HG02798 (cell line): ENCODE results near the gene PDIA2.
"Not testable (repeated sequence)": the region's sequence is repeated elsewhere in the genome, so short reads cannot be mapped to it uniquely, and the experiment has no call there.

Source experiments
- ATAC-seq: cut with Tn5 transposase; IDR thresholded peaks from one replicate; pipeline ENCODE4 v1.9.1; 2021; ENCODE audit warnings: mild to moderate bottlenecking; ENCODE audit not compliant: unreplicated experiment, poor library complexity

The PDIA2 gene

DNA sequence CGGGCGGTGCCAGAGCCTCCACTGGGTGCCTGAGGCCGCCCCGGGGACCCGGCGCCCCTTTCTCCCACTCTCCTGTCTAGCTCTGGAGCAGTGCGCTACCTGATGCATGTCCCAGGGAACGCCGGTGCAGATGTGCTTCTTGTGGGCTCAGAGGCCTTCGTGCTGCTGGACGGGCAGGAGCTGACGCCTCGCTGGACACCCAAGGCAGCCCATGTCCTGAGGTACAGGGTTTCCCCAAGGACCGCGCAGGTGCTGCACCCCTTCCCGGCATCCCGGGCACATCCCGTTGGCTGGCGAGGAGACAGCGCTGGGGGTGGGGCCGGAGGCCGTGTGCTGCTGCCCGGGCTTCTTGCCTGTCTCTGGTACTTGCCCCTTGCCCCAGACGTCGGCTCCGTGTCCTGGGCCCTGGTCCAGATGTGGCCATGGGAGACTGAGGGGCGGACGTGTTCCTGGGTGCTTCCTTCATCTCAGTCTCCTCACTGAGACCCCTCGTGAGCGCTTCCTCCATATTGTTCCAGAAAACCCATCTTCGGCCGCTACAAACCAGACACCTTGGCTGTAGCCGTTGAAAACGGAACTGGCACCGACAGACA lies 19.7 kb upstream of the PDIA2 start:
- no peak for ATAC-seq

DNA sequence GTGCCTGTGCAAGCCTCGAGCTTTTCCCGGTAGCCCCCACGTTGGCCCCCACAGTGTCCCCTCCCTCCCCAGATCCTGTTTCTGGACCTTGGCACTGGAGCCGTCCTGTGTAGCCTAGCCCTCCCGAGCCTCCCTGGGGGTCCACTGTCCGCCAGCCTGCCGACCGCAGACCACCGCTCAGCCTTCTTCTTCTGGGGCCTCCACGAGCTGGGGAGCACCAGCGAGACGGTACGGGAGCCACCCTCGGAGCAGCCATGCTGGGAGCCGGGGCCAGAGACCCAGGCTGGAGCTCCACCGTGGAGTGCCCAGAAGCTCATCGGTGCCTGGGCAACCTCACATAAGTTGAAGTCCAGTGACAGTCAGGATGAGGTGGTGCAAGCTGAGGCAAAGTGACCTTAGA lies 19.0 kb upstream of the PDIA2 start:
- no peak for ATAC-seq

DNA sequence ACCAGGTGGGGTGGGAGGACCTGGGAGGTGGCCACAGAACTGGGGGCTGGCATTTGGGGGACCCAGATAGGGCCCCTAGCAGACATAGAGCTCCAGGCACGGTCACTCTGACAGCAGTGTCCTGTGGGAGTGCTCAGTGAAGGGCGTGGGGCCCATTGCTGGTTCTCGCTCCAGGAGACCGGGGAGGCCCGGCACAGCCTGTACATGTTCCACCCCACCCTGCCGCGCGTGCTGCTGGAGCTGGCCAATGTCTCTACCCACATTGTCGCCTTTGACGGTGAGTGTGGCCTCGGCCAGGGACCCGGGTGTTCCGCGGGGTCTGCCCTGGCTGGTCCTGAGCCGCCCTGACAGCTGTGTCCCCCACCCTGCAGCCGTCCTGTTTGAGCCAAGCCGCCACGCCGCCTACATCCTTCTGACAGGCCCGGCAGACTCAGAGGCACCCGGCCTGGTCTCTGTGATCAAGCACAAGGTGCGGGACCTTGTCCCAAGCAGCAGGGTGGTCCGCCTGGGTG lies 18.5 kb upstream of the PDIA2 start:
- ATAC-seq = no peak

DNA sequence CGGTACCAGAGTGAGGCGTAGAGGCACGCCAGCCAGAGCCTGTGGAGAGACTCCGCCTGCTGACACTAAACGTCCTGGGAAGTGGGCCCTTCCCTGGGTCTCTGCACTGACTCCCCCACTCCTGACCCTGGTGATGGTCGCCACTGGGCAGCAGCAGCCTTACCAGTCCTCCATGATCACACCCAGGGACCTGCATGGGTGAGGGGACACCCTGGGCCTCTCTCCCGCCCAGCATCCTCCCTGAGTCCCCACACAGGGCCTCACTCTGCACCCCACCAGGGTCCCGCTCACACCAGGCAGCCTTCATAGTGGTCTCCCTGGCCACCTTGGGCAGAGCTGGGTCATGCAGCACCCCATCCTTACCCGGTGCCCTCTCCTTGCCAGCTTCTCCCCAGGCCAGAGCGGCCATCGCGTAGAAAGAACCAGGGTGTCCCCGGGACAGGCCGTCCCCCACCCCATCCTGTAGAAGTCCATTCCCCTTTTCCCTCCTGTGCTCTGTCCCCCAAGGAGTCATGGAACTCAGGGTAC lies 17.9 kb upstream of the PDIA2 start:
- no peak for ATAC-seq

DNA sequence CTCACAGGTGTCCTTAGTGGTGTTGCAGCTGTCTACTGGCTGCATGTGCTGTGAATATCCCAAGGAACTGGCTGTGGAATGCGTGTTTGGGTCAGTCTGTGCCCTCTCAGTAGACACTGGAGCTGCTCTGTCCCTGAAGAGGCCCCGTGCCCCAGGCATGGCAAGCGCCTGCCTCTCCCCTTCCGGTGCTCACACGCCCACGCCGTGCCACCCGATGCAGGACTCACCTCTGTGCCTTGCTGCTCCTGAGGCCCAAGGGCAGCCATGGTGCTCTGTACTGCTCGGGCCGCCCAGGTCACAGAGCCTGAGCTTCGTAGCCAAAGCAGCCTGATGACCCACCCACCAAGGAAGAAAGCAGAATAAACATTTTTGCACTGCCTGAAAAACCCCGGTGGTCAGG lies 17.3 kb upstream of the PDIA2 start:
- ATAC-seq = no peak

DNA sequence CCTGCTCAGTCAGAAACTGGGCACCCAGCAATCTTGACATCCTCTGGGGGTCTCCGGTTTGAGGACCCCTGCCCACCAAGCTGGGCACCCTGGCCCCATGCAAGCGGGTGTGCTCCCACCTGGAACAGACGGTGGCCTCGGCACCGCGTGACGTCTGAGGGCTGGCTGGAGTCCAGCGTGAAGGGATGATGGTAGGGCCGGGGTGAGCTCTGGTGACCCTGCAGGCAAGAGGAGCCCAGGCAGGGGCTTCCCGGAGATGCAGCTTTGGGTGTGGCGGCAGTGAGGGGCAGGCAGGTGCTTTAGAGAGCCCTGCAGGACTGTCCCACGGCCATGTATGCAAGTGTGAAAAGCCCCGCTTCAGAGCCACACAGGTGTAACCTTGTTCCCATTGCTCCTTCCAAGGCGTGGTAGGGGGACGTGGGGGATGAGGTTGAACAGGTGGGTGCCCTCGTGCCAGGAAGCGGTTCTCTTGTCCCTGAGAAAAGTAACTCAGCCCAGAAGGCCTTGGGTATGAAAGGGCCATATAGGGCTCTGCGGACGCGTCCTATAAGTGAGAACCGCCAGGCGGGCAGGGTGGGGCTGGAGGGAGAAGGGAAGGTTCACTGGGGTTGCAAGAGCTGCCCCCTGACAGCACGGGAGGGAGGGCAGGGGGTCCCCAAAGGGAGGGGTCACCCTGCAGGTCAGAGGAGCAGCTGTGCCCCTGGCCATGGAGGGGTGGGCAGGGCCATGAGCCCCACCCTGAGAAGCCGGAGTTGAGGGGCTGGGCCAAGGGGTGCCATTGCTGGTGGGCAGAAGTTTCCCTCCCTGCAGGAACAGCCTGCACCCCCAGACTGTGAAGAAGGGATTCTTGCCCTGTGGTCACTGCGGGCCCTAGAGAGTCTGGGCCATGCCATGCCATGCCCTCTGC lies 16.5 kb upstream of the PDIA2 start:
- no peak for ATAC-seq

DNA sequence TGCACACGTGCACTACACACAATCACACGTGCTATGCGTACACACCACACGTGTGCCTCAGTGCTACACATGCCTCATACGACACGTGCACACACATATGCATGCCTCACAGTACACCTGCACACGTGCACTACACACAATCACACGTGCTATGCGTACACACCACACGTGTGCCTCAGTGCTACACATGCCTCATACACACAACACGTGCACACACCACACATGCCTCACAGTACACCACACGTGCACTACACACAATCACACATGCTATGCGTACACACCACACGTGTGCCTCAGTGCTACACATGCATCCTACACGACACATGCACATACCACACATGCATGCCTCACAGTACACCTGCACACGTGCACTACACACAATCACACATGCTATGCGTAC lies 15.4 kb upstream of the PDIA2 start:
- ATAC-seq = not testable (repeated sequence)

DNA sequence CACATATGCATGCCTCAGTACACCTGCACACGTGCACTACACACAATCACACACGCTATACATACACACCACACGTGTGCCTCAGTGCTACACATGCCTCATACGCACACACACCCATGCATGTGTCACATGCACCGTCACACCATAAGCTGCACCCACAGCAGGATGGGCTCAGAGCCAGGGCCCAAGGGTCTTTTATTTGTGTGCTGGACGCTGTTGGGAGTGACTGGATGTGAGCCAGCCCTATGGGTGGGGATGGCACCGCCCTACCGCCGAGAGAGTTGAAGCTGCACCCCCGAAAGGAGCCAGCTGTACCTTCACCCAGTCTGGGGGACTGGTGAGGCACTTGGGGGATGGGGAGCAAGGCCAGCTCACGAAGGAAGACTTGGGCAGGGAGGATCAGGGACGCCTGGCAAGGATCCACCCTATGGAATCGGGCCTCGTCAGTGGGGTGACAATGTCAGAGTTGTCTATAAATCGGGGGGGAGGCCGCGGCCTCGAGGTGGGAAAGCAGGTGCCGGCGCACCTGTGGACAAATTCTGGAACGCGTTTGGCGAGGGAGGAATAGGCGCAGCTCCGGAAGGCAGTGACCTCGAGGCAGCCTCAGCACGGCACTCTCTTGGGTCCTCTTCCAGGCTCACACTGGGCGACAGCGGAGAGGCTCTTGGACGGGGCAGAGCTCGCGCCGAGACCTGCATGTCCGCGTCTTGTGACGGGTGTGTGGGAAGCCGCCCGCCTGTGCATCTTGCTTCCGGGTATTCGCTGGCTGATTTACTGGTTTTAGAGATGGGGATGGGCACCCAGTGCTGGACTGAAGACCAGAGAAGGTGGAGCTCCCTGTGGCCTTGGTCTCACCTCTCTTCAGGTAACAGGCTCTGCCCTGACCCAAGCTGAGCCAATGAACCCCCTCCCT lies 14.6 kb upstream of the PDIA2 start:
- ATAC-seq = no peak

DNA sequence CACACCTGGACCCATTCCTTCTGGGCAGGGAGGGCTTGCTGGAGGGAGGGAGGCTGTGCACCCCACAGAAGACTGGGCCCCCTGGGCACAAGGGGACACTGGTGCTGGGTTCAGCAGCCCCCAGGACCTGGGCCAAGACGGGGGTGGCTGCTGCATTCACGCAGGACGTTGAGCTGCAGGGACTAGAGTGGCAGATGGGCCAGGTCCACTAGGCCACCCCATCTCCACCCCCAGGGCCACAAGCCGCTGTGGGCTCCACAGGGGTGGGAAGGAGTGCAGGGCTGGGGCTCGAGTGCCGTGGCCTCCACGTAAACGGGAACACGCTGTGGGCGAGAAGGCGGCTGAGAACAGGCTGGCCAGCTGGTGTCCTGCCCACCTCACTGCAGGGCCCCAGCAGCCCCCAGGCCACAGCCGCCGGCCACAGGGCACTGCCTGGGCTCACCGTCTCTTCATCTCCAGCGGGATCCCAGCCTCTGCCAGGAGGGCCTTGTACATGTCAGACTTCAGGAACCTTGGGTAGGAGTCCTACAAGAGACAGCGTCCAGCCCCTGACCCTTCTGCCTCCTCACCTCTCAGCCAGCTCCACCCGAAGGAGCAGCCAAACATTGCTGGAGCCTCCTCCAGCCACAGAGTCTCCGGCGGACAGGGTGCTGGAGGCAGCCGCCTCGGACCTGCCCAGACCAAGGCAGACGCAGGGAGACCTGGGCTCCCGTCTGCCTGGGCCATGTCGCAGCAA lies 13.7 kb upstream of the PDIA2 start:
- ATAC-seq = no peak

DNA sequence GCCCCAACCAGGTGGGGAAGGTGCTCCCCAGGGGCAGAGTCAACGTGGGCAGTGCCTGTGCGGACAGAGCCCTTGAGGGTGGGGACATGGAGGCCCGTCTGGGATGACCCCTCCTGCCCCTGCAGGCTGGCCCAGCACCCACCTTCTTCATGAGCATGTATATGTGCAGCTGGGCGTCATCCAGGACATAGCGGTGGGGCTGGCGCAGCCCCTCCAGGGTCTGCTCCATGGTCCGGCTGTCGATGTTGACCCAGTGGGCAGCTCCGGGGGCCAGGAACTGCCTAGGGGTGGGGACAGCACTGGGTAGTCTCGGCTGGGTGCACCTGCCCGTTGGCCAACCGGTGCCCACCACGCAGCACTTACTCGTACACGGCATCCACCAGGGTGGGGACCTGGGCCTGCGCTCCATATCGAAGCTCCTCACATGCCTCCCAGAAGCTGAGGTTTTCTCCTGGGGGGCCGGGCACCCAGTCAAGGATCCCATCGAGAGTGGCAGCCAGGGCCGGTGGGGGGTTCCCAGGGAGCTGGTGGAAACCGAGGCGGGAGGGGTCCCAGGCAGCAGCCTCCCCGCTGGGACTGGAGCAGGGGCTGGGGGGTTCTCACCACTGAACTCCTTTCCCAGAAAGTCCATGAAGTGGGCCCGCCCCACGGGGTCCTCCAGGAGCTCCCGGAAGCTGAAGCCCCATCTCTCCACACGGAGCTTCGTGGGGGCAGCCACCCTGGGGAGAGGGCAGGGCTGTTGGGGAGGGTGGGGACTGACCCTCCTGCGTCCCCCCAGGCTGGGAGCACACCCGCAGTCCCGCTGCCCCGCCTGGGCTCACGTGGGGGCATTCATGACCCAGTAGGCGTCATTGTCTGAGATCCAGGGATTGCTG lies 12.3 kb upstream of the PDIA2 start:
- no peak for ATAC-seq

DNA sequence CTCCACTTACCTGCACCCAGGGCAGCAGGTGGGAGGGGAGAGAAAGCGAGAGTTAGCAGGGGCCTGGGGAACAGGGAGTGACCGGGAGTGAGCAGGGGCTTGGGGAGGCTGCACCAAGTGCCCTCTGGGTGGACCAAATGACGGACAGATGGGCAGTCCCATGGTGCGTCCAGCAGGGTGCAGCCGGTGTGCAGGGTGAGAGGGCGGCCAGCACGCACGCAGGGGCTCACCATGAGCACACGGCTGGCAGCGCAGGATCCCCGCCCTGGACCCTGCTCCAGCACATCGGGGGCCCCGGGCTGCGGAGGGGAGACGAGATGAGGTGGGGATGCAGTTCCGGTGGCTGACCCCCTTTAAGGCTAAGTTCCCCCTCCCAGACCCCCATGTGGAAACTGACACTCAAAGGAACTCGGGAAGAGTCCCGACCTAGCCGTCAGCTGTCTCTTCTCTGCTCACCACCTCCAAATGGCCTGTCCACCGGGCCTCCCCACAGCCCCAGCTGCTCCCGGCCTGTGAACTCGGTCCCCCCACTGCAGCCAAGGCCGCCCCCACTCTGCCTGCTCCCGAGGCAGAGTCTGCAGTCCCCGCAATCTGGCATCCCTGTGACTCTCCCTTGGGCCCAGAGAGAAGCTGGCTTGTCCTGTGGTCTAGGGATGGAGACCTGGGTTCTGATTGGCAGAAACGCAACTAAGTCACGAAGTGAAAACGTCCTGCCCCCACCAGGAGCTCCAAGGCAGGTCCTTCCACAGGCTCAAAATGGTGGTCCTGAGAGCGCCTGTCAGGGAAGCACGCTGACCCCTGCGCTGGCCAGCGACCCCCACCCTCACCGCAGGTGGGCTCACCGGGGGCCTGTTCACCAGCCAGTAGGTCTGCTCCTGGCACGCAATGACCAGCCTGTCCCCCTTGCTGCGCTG lies 10.1 kb upstream of the PDIA2 start:
- ATAC-seq = no peak

DNA sequence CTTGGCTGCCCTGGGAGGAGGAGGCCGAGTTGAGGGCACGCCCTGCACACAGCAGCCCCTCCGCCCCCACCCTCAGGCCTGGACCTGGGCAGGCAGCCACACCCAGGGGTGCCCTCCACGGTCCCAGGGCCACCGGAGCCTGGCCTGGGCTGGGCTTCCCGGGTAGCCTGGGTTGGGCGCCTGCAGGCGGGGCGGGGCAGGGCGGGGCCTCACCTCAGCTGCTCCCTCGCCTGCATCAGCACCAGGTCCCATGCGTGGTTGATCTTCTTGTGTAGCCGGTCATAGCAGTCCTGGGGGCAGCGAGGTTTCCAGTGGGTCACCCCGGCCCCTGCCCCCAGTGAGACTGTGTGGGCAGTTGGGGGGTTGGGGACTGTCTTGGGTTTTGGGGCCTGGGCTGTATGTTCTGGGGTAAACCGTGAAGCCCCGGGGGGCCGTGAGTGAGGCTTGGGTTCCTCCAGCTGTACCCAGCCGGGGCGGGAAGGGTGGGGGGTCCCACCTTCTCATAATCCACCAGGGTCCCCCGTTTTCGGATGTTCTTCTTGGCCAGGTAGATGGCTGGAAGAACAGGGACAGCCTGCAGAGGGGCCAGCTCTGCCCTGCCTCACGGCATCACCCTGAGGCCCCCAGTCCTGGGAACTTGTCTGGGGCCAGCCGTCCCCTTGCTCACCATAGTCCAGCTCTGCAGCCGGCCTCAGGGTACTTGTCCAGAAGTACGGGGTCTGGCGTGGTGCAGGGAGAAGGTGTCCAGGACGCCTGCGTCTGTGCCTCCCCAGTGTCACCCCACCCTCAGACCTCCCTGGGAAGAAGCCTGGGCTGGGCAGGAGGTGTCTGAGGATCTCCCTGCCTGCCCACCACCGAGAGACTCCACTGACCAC lies 9.2 kb upstream of the PDIA2 start:
- no peak for ATAC-seq

DNA sequence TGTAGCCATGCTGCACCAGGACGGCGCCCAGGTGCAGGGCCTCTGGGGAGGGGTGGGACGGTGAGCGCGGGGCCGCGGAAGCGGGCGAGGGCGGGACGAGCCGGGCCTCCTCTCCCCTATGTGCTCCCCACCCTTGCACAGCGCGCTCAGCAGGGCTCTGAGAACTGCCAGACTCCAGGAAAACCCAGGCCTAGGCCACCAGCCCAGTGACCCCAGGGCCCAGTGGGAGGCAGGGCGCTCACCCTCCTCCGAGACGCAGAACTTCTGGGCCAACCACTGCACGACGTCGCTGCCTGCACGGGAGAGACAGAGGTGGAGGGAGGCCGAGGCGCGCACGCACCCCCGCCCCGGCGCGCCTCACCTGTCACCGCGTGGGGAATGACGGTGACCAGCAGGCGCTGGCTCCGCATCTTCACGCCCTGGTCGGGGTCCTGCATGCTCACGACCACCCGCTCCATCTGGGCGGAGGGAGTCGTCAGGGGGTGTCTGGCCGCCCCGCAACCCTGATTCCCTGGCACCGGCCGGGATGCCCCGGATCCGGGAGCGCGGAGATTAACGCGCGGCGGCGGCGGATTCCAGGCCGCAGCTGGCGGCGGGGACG lies 7.8 kb upstream of the PDIA2 start:
- no peak for ATAC-seq

DNA sequence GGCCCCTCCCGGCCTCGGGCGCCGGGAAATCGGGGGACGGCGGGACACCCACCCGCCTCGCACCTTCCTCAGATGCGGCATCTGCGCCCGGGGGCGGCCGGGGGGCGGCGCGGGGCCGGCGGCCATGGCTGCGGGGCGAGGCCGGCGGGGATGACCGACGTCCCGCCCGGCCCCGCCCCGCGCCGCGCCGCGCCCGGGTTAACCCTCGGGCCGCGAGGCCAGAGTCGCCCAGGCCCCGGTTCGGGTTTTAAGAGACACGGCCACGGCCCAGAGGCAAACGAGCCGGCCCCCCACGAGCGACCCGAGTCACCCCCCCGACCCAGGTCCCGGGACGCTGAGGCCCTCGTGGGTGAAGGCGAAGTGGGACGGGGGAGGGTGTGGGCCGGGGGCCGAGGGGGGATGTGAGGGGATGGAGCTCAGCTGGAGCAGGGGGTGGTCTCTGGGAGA lies 7.2 kb upstream of the PDIA2 start, which contains the start of gene RGS11:
RGS11 (minus strand) TSS at position 159 of the 447 bp plus-strand sequence; CDS start at position 126, 33 bp downstream.
- no peak for ATAC-seq

DNA sequence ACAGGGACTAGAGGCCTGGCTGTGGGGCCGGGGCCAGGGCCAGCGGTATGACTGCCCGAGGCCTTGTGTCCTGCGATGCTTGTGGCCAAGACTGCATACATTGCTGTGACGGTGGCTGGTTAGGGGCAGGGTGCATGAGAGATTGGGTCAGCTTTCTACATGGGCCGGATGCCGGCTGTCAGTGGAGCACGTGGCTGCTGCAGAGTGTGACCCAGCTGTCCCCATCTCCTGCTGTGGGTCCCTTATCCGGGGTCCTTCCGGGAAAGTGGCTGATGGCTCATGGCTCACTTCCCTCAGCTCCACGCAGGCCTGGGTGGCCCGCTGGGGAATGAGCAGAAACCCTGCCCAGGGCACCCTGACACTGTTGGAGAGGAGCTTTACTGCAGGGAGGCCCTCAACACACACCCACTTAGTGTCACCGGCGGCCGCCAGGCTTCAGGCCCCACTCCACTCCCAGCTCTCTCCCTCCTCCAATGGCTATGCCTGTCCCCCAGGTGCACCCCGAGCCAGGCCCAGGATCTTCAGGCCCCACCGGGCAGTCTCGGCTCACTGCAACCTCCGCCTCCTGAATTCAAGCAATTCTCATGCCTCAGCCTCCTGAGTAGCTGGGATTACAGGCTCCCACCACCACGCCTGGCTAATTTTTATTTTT lies 6.4 kb upstream of the PDIA2 start:
- no peak for ATAC-seq

DNA sequence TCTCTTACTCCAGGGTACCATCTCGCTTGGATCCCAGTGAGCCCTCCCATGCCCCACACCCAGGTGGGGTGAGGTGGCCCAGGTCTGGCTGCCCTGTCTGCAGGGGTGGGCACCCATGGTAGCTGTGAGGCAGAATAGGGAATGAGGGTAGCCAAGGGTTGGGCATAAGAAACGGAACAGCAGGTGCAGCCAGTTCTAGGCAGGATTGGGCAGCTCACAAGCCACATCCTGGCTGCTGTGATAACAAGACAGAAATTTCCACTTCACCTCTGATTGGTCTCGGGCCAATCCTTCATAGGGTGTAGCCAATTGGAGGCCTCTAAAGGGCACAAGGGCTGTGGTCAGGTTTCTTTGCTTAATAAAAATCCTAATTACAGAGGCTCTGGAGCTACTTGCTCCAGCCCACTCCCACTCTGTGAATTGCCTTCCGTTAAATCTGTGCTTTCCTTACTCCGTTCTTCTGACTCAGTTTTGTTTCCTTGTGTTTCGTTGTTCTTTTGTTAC lies 4.0 kb upstream of the PDIA2 start:
- ATAC-seq = no peak
